GM10847 (cell line): Measurements from ENCODE around the gene PLEKHG3.

Experiments used
- POLR2A ChIP-seq: IDR thresholded peaks from 2 replicates; pipeline ENCODE4 v1.6.1; 2011; ENCODE audit not compliant: insufficient read length; ENCODE audit errors: extremely low read depth

Gene PLEKHG3

GRCh38 chr14:64770751-64771150 lies 66.5 kb downstream of the PLEKHG3 start:
- TF ChIP-seq POLR2A: no peak

GRCh38 chr14:64771161-64771560 lies 66.9 kb downstream of the PLEKHG3 start:
- TF ChIP-seq POLR2A: no peak

- no peak for TF ChIP-seq POLR2A
Measured at GRCh38 chr14:64772397-64772950, 68.2 kb downstream of the PLEKHG3 start.

GRCh38 chr14:64773046-64773445 lies 68.8 kb downstream of the PLEKHG3 start:
- TF ChIP-seq POLR2A: no peak

GRCh38 chr14:64773577-64773976 lies 69.4 kb downstream of the PLEKHG3 start:
- TF ChIP-seq POLR2A: no peak

- no peak for TF ChIP-seq POLR2A
Measured at GRCh38 chr14:64774272-64774671, 70.0 kb downstream of the PLEKHG3 start.

GRCh38 chr14:64775081-64775777 lies 71.0 kb downstream of the PLEKHG3 start:
- no peak for TF ChIP-seq POLR2A

- no peak for TF ChIP-seq POLR2A
Measured at GRCh38 chr14:64777461-64777860, 73.2 kb downstream of the PLEKHG3 start.

- TF ChIP-seq POLR2A: no peak
Measured at GRCh38 chr14:64778104-64778754, 74.0 kb downstream of the PLEKHG3 start.

- TF ChIP-seq POLR2A: no peak
Measured at GRCh38 chr14:64779472-64779871, 75.2 kb downstream of the PLEKHG3 start.

- TF ChIP-seq POLR2A: no peak
Measured at GRCh38 chr14:64782196-64782595, 78.0 kb downstream of the PLEKHG3 start.

- TF ChIP-seq POLR2A: no peak
Measured at GRCh38 chr14:64784006-64784405, 79.8 kb downstream of the PLEKHG3 start.

- TF ChIP-seq POLR2A: no peak
Measured at GRCh38 chr14:64786296-64787149, 82.3 kb downstream of the PLEKHG3 start.

- TF ChIP-seq POLR2A: no peak
Measured at GRCh38 chr14:64787619-64788018, 83.4 kb downstream of the PLEKHG3 start.

GRCh38 chr14:64788706-64789105 lies 84.5 kb downstream of the PLEKHG3 start:
- TF ChIP-seq POLR2A: no peak

- no peak for TF ChIP-seq POLR2A
Measured at GRCh38 chr14:64789696-64790095, 85.5 kb downstream of the PLEKHG3 start.
